GM12875 (cell line): ENCODE measurements around the gene ADAMTSL3.

ENCODE experiments used
- H3K4me3 ChIP-seq: one replicate; pipeline ENCODE4 v1.5.1; 2011; ENCODE audit warnings: low read depth, low read length, control low read depth
- CTCF ChIP-seq: IDR thresholded peaks from 2 replicates; pipeline ENCODE4 v1.5.1; 2011; ENCODE audit warnings: low read depth, mild to moderate bottlenecking, control low read depth, inconsistent platforms, low read length, moderate library complexity, borderline replicate concordance; ENCODE audit not compliant: insufficient read depth

The ADAMTSL3 gene

GRCh38 chr15:83992324-83993031 lies 338.6 kb downstream of the ADAMTSL3 start:
- H3K4me3 ChIP-seq, result no peak overlapping the region
- no peak for TF ChIP-seq CTCF

- H3K4me3 ChIP-seq, result no peak overlapping the region
- peak; percentile 28; the same call in 1 of the 2 replicates for TF ChIP-seq CTCF
Observed at GRCh38 chr15:83993591-83993990, 339.7 kb downstream of the ADAMTSL3 start.

- no peak overlapping the region for H3K4me3 ChIP-seq
- no peak for TF ChIP-seq CTCF
Observed at GRCh38 chr15:83998486-83998885, 344.6 kb downstream of the ADAMTSL3 start.

GRCh38 chr15:83999396-84000135 lies 345.6 kb downstream of the ADAMTSL3 start:
- no peak overlapping the region for H3K4me3 ChIP-seq
- TF ChIP-seq CTCF, result no peak

- TF ChIP-seq CTCF, result no peak
- H3K4me3 ChIP-seq, result no peak overlapping the region
Observed at GRCh38 chr15:84001037-84001436, 347.1 kb downstream of the ADAMTSL3 start.

GRCh38 chr15:84001655-84002054 lies 347.7 kb downstream of the ADAMTSL3 start:
- no peak overlapping the region for H3K4me3 ChIP-seq
- no peak for TF ChIP-seq CTCF
